Skeletal muscle cell (primary cell): ENCODE results near the gene TMC5.
"Not testable (repeated sequence)": the region's sequence is repeated elsewhere in the genome, so short reads cannot be mapped to it uniquely, and the experiment has no call there.

Experiments used
- DNase-seq: peaks from one replicate; pipeline ENCODE4 v3.0.0-alpha.2; 2010; ENCODE audit warnings: low read depth
- H3K4me3 ChIP-seq: 2 replicates; pipeline ENCODE4 v1.5.1; 2011; ENCODE audit warnings: low read depth, mild to moderate bottlenecking, control low read depth, low read length, moderate library complexity

The TMC5 gene

GRCh38 chr16:19417640-19418039, at the start of gene TMC5:
TSS of gene TMC5 (plus strand) at chr16:19417883. CDS start at chr16:19440039, 22,156 bp downstream.
- no peak for DNase-seq
- no peak within 1 kb of the TSS for H3K4me3 ChIP-seq

- not testable (repeated sequence) for H3K4me3 ChIP-seq, DNase-seq
Observed at GRCh38 chr16:19372541-19372940, 45.1 kb upstream of the TMC5 start.

- no peak overlapping the region for H3K4me3 ChIP-seq
- DNase-seq = no peak
Observed at GRCh38 chr16:19374402-19374801, 43.3 kb upstream of the TMC5 start.

GRCh38 chr16:19375561-19376158, 42.0 kb upstream of the TMC5 start:
- peak; percentile 13 for DNase-seq
- H3K4me3 ChIP-seq = no peak overlapping the region

- H3K4me3 ChIP-seq = no peak overlapping the region
- DNase-seq = no peak
Observed at GRCh38 chr16:19377864-19378263, 39.8 kb upstream of the TMC5 start.

- no peak for DNase-seq
Observed at GRCh38 chr16:19378511-19378910, 39.2 kb upstream of the TMC5 start.

GRCh38 chr16:19379838-19380237, 37.8 kb upstream of the TMC5 start:
- no peak for DNase-seq
- H3K4me3 ChIP-seq = no peak overlapping the region

More at GRCh38 chr16:19378511-19378910, 39.2 kb upstream of the TMC5 start:
- H3K4me3 ChIP-seq = no peak overlapping the region

- DNase-seq = no peak
Observed at GRCh38 chr16:19380328-19380727, 37.4 kb upstream of the TMC5 start.

GRCh38 chr16:19382084-19382801, 35.4 kb upstream of the TMC5 start:
- DNase-seq = no peak
- no peak overlapping the region for H3K4me3 ChIP-seq

More at GRCh38 chr16:19380328-19380727, 37.4 kb upstream of the TMC5 start:
- H3K4me3 ChIP-seq = no peak overlapping the region

- DNase-seq = no peak
Observed at GRCh38 chr16:19382887-19383816, 34.5 kb upstream of the TMC5 start.

GRCh38 chr16:19384656-19385055, 33.0 kb upstream of the TMC5 start:
- DNase-seq = no peak
- H3K4me3 ChIP-seq = no peak overlapping the region

More at GRCh38 chr16:19382887-19383816, 34.5 kb upstream of the TMC5 start:
- no peak overlapping the region for H3K4me3 ChIP-seq

GRCh38 chr16:19386525-19386924, 31.2 kb upstream of the TMC5 start:
- H3K4me3 ChIP-seq = no peak overlapping the region
- no peak for DNase-seq

- no peak for DNase-seq
- no peak overlapping the region for H3K4me3 ChIP-seq
Observed at GRCh38 chr16:19389246-19389645, 28.4 kb upstream of the TMC5 start.

GRCh38 chr16:19391185-19391776, 26.4 kb upstream of the TMC5 start:
- not testable (repeated sequence) for DNase-seq, H3K4me3 ChIP-seq

- H3K4me3 ChIP-seq = no peak overlapping the region
- no peak for DNase-seq
Observed at GRCh38 chr16:19392352-19392751, 25.3 kb upstream of the TMC5 start.

- H3K4me3 ChIP-seq = no peak overlapping the region
- DNase-seq = no peak
Observed at GRCh38 chr16:19393226-19394111, 24.2 kb upstream of the TMC5 start.

GRCh38 chr16:19395646-19396267, 21.9 kb upstream of the TMC5 start:
- DNase-seq, H3K4me3 ChIP-seq: not testable (repeated sequence)

GRCh38 chr16:19396555-19397011, 21.1 kb upstream of the TMC5 start:
- no peak overlapping the region for H3K4me3 ChIP-seq
- no peak for DNase-seq
